ENCODE data around the gene TMEM266.

TMEM266 gene

GRCh38 chr15:76070192-76070591 is 10.4 kb downstream of the TMEM266 start:
- no peak for DNase-seq

DNA sequence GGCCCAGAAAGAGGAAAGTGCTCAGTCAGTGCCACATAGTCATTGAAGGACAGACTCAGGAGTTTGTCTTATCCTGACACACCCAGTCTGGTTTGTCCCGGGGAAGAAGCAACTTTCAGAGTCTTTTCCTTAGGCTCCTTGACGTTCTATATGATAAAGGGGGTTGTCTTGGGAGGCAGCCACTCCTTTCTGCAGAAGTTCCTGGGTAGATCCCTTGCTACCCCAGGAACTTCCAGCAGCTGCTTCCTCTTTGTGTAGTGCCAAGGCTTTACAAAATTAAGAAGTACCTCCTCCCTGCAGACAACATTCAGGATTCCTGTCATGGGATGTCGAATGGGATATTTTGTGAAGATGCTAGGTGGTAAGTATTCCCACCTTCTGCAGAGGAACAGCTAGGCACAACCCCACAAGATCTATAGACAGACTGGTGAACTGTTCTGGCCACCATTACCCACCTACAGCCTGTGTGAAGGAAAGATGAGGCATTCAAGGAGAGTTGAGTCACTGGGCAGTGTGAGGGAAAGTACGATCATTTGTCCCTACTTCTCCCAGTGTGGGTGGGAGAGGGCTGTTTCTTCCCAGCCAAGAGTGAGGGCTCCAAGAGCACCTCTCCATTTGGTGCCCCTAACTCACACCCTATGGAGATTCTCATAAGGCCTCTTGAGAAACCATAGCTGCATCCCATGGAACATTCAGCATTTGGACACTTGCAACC is 11.3 kb downstream of the TMEM266 start:
- no peak for DNase-seq

DNA sequence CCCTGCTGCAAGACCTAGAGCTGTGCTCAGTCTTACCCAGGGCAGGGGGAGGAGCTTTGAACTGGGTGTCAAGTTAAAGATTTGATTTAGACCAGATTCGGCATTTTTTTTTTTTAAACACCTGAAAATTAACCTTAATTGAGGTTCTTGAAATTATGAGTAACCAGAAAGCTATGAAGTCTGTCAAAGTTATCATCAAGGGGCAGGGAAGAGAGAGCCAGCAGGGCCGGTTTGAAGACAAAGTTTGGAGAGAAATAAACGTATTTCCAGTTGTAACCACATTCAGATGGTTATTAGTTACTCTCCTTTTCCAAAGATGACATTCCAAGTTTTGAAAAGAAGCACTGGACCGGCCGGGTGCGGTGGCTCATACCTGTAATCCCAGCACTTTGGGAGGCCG is 12.0 kb downstream of the TMEM266 start:
- DNase-seq = no peak

DNA sequence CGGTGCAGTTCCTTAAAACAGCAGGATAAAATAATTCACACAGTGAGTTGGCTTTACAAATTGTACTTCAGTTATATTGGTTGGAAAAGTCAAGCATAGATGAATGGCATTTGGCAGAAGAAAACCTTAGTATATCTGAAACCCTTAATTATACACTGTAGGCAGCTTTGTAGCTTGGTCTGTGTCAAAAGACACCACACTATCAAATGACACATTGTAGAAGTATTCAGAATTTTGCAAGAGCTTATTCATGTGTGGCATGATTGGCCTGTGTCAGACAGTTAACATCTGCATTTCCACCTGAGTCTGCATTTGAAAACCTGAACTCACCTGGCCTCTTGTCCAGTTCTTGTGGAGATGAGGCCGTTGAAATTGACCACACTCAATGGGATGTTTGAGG is 13.8 kb downstream of the TMEM266 start:
- no peak for DNase-seq

- DNase-seq = no peak
Observed at GRCh38 chr15:76075046-76075445, 15.3 kb downstream of the TMEM266 start.

DNA sequence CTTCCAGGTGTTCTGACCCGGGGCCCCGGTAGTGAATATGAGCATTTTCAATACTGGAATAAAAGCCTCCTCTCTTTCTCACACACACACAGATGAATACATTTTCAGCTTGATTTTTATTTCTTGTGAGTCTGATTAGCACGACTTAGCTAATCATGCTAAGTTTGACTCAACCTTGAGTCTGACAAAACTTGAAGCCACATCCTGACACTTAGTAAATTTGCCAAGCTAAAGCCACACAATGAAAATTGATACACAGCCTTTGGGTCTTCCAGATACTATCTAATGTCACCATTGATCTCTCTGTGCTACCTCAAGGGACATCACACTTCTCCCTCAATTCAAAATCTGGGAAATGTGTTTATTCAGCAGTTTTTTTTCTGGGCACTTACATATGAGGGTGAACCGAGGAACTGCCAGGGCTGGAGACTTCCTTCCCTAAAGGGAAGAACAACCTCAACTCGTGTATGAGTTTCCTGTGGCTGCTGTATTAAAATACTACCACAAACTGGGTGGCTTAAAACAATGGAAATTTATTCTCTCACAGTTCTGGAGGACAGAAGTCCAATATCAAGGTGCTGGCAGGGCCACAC is 18.6 kb downstream of the TMEM266 start:
- no peak for DNase-seq

DNA sequence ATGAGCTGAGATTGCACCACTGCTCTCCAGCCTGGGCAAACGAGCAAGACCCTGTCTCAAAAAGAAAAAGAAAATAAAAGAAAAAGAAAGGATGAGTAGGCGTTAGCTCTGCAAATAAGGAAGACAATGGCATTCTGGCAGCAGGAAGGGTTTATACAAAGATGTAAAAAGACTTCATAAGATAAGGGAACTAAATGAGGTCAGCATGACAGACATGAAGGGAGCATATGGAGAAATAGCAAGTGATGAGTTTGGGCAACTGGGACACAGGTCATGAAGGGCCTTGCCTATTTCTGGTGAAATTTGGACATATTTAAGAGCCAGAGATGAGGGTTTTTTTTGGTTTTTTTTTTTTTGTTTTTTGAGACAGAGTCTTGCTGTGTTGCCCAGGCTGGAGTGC is 24.5 kb downstream of the TMEM266 start:
- DNase-seq = no peak

DNA sequence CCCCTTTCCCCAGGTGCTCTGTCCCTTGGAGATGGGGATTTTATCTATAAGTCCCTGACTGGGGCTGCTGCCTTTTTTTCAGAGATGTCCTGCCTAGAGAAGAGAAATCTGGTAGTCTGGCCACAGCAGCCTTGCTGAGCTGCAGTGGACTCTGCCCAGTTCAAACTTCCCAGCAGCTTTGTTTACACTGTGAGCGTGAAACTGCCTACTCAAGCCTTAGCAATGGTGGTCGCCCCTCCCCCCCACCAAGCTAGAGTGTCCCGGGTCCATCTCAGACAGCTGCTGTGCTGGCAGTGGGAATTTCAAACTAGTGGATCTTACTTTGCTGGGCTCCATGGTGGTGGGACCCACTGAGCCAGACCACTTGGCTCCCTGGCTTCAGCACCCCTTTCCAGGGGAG is 38.9 kb downstream of the TMEM266 start:
- DNase-seq = no peak

DNA sequence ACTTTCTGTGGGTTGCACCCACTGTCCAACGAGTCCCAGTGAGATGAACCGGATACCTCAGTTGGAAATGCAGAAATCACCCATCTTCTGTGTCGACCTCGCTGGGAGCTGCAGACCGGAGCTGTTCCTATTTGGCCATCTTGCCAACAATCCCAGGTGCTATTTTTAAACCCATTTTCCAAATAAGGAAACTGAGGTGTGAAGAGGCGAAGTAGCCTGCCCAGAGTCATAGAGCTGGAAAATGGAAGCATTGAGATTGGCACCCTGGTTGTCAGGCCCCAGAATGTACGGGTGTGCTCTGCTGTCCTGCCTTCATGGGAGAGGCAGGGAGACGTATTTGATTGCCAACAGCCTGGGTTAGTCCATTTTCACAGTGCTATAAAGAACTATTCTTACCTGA is 39.6 kb downstream of the TMEM266 start:
- no peak for DNase-seq

GRCh38 chr15:76100361-76100760 is 40.6 kb downstream of the TMEM266 start:
- no peak for DNase-seq

- DNase-seq = no peak
Observed at GRCh38 chr15:76101655-76102054, 41.9 kb downstream of the TMEM266 start.

GRCh38 chr15:76105391-76105790 is 45.6 kb downstream of the TMEM266 start:
- no peak for DNase-seq

DNA sequence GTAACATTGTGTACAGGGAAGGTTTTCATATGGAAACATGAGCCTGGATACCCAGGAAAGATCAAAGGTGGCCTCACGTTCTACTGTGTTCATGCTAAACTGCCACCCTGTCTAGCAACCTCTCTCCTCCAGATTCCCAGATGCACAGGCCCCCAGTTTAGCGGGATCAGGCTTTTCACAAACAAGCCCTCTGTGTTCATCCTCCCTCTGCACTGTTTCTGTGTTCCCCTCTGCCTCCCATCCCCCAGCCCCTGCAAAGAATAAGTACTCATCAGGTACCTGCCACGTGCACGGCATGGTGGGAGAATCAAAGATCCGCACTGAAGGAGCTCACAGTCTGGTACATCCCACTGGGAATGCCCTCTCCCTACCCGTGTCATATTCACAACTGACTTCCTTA is 46.1 kb downstream of the TMEM266 start:
- DNase-seq = no peak

GRCh38 chr15:76107169-76107568 is 47.4 kb downstream of the TMEM266 start:
- no peak for DNase-seq

DNA sequence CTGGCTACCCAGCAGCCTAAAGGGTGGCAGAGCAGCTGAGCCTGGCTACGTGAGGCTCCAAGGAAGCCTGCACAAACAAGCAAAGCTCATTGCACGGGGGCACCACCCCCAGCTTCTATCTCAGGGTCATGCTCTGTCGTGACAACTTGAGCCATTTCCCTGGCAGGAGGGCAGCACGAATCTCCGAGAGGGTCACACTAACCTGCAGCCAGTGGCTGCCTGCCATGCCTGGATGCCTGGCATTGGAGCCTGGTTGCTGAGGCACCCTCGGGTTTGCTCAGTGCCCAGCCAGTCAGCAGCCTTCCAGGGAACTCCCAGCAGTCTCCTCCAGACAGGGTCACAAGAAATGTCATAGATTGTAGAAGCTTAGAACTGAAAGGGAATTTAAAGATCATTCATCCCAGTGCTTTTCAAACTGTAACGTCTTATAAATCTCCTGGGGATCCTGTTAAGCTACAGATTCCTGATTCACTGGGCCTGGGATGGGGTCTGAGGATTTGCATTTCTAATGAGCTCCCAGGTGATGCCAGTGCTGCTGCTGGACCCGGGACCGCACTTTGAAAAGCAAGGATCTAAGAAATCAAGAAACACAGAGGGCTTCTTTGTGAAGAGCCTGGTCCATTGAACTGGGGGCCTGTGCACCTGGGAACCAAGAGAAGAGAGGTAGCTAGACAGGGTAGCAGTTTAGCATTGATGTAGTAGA is 48.4 kb downstream of the TMEM266 start:
- no peak for DNase-seq

GRCh38 chr15:76109046-76109445 is 49.3 kb downstream of the TMEM266 start:
- DNase-seq = no peak

DNA sequence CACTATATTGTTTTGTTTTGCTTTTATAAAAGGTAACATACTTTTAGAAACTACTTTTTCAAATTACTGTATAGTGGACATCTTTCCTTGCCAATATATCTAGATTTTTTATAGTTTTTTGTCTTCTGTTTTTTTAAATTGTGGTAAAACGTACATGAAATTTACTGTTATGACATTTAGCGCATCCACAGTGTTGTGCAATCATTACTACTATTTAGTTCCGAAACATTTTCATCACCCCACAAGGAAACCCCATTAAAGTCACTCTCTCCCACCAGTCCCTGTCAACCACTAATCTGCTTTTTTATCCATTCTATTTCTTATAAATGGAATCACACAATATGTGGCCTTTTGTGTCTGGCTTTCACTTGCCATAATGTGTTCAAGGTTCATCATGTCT is 54.8 kb downstream of the TMEM266 start:
- no peak for DNase-seq

DNA sequence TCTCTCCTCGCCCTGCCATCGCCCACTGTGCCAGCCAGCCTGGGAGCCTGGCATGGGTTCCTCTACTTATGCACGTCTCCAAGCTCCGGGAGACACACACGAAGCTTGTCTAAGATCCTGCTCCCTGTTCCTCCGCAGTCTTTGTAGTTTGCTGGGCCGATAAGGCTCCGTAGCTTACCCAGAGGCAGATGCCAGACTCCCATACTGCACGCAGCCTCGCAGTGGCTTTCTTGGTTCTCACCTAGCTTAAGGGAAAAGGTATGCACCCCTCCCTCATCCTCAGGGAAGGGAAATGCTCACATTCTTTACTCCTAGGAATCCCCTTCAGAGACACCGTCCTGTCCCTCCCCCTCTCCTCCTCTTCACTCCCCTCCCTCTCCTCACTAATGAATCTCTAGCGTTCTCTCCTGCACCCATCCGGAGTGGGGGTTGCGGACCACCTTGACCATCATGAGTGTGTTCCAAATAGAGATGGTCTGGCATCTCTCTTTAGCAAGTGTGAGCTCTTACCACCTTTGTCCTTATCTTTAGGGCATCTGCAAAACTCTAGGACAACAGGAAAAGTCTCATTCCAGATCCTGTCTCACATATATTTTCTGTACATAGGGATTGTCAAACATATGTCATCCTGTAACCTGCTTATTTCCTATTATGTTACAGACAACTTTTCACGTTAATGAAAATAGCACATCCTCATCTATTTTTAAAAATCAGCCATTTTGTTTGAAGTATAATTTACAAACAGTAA is 56.5 kb downstream of the TMEM266 start:
- no peak for DNase-seq

DNA sequence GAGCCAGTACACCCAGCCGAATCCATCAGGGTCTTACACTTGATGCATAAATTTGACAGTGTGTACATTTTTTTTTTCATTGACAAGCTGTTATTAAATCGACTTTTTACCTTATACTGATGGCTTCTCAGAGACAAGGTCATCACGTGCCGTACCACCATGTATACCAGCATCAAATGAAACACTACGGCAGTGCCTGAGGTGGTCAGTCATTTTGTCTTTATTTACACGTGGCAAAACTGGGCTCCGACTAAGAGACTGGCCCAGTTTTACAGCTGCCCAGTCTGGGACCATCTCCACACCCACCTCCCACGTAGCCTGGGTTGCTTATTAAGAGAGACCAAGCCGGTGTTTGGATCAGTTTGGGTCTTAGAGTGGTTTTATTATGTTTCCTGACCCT is 57.4 kb downstream of the TMEM266 start:
- no peak for DNase-seq

DNA sequence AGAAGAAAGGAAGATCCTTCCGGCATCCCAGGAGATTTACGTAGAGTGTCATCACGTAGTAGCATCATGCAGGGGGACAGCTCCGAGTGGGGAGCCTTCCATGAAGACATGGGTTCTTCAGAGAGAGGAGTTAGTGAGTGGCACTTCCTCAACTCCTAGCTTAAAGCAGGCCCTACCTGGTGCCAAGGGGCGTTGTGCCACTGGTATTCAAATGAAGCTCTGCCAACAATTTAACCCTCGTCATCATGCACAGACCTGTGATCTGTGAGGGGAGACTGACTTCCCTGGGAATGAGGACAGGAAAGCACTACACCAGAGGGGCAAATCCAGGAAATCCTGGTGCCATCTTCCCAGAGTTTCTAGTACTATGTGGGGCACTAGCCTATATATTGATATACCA is 59.0 kb downstream of the TMEM266 start:
- no peak for DNase-seq

DNA sequence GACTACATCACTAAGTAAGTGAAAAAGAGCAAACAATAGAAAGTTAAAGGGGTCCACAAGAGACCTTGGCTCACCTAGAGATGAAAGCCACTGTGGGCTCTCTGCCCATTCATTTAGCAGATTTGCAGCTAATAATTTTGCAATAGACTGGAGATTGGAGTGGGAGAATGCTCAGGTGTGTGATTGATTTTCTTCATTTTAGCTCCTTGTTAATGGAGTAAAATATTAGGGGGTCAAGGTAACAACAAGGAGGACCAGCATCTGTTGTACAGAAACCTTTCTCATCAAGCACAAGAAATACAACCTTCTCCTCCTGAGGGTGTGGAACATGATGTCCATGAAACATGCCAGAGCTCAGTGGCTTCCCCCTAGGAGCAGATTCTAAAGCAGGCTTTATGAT is 63.2 kb downstream of the TMEM266 start:
- no peak for DNase-seq

DNA sequence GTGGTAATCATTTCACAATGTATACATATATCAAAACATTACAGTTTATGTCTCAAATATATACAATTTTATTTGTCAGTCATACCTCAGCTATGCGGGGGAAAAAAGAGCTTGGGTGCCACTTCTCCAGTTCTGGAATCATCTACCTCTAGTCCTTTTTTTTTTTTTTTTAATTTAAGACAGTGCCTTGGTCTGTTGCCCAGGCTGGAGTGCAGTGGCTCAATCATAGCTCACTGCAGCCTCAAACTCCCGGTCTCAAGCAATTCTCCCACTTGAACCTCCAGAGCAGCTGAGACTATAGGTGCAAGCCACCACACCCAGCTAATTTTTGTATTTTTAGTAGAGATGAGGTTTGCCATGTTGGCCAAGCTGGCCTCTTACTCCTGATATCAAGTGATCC is 67.4 kb downstream of the TMEM266 start:
- no peak for DNase-seq

GRCh38 chr15:76127880-76128279 is 68.1 kb downstream of the TMEM266 start:
- no peak for DNase-seq

DNA sequence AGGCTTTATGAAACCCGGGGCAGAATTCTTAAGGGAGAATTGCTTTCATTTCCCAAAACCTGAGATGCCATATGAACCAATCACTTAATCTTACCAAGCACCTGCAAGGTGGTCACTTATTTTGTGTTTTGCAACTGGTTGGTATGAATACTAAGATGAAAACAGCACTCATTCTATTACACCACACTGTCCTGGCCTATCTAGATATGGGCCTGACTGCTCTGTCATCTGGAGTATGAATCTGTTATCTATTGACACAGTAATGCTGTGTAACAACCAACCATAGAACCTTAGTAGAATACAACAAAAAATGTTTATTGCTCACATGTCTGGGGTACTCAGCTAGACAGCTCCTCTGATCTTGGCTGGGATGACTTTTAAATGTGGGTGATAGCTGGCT is 74.8 kb downstream of the TMEM266 start:
- no peak for DNase-seq

Data from NCI-H510A treated with DMSO at 0.1 percent for 48 hours (cell line).